GM18508 (cell line): ENCODE data around the gene C3orf33.
"Not testable (repeated sequence)": the region's sequence is repeated elsewhere in the genome, so short reads cannot be mapped to it uniquely, and the experiment has no call there.

ENCODE experiments used
- ATAC-seq: cut with Tn5 transposase; IDR thresholded peaks from one replicate; pipeline ENCODE4 v1.9.1; 2021; ENCODE audit warnings: moderate number of reproducible peaks; ENCODE audit not compliant: insufficient read depth, unreplicated experiment

C3orf33 gene, protein sequence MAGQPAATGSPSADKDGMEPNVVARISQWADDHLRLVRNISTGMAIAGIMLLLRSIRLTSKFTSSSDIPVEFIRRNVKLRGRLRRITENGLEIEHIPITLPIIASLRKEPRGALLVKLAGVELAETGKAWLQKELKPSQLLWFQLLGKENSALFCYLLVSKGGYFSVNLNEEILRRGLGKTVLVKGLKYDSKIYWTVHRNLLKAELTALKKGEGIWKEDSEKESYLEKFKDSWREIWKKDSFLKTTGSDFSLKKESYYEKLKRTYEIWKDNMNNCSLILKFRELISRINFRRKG

DNA sequence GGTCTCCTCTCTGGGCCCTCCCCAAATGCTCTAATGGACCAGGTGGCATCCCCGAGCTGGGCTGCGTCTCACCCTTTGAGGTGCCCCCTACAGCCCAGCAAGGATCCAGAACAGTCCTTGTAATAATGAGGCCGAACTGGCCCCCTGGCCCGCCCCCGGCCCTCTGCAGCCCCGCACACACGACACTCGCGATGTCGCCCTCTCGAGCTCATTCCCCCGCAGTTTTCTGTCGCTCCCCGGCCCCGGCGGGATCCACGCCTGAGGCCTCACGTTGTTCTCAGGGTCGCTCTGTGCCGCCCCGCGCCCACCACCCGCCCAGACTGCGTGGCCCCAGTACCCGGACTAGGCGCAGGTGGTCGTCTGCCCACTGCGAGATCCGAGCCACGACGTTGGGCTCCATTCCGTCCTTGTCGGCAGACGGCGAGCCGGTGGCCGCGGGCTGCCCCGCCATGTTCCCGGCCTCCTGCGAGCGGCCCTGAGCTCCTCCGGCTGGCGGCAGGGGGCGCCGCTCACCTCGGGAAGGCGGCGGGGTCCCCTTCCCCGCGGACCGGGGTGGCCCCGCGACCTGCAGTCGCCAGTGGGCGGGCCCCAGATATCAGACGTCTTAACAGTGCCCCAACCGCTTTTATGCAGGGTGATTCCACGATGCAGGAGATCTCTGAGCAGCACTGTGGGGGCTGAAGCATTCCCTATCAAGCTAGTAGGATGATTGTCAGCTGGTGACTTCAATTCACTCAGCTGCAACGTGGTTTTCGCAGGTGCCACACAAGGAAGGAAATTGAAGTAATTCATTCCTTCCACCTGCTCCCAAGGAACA lies at the start of gene C3orf33:
C3orf33 (minus strand) TSS at position 477 of the 817 bp plus-strand sequence; CDS start at position 451, 26 bp downstream.
- ATAC-seq: peak; percentile 63

DNA sequence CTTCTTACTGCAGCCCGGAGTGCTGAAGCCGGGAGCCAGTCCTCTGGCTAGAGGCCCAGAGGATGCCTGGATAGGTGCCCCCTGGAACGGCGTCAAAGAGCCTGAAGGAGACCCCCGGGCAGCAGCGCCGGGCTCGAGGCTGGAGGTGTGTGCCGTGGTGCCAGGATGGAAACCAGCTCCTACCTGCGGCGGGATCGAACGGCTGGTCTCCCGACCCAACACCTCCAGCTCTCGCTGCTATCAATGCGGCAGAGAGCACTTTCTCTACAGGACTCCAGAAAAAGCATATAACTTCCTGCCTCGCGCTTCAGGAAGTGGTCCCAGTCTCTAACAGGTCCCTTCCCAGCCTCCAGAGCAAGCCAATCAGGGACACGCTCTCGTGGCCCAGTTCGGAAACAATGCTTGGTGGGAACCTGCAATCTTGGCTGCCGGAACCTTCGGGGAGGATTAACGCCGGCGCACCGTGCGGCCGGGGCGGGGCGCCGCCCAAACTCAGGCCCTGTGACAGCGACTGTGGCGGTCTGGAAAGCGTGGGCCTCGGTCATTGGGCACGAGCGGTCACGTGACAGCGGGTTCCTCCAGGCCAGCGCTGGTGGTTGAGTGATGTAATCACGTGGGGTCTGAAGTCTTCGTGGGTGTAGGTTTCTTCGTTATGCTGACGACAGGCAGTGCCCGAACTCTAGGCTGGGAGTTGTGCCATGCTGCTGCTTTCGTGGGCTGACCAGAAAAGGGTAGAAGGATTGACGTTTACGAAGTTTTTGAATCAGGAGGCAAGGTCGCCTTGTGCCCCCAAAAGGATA lies 48.3 kb upstream of the C3orf33 start, which contains the start of gene SLC33A1:
SLC33A1 (minus strand) TSS at position 287 of the 800 bp plus-strand sequence. CDS start 430 bp downstream, outside the sequence.
- ATAC-seq: peak; percentile 90

DNA sequence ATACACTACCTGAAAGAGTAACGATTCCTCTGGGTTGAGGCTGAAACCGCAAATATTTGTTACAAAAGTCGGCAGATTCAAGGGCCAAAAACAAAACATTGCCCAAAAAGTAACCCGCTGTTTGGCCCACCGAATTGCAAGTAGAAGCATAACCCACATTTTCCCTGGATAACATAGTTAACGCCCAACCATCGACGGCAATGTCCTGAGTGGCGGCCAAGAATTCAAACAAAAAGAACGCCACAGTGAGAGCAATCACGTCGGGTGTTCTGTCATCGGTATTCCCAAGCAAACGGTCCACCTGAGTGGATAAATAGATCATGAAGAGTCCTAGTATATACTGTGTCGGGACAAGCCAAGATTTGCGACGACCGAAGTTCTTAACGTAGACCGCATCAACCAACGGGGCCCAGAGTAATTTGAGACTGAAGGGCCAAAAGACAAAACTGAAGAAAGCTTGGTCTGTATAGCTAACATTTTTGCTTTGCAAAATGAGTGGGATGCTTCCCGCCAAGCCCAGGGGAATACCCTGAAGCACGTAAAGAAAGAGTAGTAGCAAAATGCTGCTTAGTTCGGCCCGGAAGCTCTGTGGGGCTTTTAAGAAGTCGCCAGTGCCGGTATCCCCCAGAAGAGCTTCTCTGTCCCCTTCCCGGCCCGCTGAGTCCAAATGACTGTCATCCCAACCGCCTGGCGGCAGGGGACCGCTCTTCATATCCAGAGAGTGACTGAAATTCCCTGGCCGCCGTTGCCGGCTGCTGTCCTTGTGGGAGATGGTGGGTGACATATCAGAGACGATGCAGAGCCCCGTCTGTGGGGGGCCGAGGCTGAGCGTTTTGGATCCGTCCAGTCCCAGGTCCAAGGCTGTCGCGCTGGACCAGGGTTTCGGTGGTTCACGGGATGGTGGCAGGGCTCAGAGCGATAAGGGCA lies 47.4 kb upstream of the C3orf33 start:
- ATAC-seq: no peak

DNA sequence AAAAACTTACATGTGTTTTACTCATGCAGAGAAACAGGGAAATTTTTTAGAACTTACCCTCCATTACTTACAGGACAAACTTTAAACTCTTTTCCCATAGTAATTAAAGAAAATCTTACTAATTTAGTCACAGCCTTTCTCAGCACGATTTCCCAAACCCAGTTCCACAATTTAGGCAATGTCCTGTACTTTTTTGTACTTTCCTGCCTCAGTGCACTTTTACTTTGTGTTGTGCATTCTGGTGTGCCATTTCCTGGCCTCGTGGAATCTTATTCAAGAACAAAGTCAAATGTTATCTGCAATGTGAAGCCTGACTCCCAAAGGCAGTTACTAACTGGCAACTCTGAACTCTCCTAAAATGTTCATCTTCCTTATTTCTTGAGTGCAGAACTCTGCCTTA lies 46.3 kb upstream of the C3orf33 start:
- ATAC-seq: no peak

DNA sequence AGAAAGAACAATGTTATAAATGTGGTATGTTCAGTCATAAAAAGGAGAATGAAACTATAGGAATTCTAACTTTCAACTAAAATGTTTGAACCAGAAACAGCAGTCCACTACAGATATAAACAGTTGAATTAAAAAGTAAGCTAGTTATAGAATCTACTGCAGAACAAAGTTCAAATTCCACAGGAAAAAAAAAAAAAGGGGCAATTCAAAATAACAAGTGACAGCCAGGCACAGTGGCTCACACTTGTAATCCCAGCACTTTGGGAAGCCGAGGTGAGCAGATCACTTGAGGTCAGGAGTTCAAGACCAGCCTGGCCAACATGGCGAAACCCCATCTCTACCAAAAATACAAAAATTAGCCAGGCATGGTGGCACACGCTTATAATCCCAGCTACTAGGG lies 43.3 kb upstream of the C3orf33 start:
- ATAC-seq: not testable (repeated sequence)

DNA sequence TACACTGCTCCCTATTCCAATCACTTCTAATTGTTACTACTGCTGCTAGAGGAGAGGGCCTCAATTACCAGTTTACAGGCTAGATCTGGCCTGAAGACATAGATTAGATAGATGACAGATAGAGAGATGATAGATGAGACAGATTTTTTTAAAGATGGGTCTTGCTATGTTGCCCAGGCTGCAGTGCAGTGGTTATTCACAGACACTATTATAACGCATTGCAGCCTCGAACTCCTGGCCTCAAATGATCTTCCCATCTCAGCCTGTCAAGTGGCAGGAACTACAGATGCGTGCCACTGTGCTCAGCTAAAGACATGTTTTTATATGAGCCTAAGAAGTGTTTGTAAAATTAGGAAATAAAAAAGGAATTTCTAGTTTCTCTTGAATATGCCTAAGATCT lies 41.9 kb upstream of the C3orf33 start:
- no peak for ATAC-seq

DNA sequence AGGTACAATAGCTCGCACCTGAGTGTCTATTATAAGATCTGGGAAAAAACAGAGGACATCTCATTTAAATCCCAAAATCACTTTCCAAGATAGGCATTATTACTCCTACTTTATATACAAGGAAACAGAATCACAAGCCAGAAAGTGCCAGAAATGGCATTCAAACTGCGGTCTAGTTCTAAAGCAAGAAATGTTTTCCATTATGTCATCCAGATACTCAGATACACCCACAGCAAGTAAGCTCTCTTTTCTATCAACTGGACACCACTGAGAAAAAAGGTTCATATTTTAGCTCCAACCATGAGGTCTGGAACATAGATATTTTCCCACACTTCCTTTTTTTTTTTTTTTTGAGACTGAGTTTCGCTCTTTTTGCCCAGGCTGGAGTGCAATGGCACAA lies 40.0 kb upstream of the C3orf33 start:
- no peak for ATAC-seq

DNA sequence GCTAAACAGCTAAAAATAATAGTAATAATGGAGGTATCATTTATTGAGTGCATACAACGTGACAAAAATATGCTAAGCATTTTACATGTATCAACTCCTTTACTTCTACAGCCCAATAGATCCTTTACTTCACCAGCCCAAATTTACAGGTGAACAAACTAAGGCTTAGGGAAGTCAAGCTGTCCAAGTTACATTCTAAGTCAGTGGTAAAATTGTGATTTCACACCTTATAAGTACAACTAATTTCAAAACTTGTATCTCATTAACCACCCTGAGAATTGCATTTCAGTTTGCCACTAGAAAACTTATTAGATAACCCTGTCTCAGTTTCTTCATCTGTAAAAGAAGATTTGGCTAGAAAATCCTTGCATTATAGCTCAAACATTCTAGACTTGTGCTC lies 37.5 kb upstream of the C3orf33 start:
- no peak for ATAC-seq

DNA sequence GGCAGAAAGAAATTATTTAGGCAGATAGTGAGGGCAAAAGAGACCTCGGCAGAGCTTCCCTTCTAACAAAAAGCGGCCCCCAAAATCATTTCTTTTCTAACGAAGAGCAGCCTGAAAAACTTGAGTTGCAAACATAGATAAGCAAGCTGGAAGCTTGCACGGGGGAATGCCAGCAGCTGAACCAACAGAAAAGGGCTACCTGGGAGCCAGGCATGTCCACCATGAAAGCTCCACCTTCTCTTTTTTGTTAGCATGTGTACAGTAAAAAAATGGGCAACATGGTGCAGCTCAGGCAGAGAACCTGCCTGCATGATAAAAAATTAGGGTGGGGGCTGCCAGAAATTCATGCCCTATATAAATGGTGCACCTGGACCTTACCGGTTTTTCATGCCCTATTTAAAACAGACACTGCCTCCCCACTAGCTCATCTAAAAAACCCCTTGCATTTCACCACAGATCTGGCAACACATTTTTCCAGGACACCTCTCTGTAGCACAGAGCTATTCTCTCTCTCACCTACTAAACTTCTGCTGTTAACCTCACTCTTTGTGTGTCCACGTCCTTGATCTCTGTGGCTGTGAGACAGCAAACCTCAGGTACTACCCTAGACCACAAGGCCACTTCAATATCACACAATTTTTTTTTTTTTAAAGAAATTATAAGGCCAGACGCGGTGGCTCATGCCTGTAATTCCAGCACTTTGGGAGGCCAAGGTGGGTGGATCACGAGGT lies 29.4 kb upstream of the C3orf33 start:
- no peak for ATAC-seq

DNA sequence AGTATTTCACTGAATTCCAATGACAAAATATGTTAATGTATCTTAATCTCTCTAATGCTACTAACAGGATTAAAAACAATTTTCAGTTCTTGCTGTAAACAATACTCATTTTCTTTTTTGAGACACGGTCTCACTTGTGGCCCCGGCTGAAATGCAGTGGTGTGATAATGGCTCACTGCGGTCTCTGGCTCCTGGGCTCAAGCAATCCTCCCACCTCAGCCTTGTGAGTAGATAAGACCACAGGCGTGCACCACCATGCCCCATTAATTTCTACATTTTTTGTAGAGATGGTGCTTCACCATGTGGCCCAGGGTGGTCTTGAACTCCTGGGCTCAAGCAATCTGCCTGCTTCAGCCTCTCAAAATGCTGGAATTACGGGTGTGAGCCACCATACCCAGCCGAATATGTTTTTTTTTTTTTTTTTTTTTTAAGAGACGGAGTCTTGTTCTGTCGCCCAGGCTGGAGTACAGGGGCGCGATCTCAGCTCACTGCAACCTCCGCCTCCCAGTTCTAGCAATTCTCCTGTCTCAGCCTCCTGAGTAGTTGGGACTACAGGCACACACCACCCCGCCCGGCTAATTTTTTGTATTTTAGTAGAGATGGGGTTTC lies 22.5 kb upstream of the C3orf33 start:
- ATAC-seq: not testable (repeated sequence)

DNA sequence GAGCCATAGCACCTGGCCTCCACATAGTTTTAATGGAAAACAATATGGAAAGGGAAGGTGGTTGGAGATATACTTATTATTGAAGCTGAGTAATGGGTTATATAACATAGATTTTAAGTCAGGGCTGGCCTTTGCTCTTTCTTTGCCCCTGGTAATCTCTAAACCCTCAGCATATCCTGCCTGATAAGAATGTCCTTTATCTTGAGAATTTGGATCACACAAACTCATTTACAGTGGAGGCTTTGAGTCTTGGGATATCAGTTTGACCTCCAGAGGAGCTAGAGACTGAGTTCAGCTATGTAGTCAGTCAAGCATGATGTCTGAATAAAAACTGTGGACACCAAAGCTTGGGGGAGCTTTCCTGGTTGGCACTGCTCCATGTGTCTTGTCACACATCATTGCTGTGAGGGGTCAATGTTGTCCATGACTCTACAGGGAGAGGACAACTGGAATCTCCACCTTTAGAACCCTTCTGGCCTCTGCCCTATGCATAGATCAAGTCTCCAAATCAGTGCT lies 9.0 kb upstream of the C3orf33 start:
- no peak for ATAC-seq

DNA sequence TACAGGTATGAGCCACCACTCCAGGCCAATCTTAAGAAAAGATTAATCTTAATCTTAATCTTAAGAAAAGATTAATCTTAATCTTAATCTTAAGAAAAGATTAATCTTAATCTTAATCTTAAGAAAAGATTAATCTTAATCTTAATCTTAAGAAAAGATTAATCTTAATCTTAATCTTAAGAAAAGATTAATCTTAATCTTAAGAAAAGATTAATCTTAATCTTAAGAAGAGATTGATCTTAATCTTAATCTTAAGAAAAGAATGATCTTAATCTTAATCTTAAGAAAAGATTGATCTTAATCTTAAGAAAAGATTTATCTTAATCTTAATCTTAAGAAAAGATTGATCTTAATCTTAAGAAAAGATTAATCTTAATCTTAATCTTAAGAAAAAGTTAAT lies 7.1 kb upstream of the C3orf33 start:
- not testable (repeated sequence) for ATAC-seq

DNA sequence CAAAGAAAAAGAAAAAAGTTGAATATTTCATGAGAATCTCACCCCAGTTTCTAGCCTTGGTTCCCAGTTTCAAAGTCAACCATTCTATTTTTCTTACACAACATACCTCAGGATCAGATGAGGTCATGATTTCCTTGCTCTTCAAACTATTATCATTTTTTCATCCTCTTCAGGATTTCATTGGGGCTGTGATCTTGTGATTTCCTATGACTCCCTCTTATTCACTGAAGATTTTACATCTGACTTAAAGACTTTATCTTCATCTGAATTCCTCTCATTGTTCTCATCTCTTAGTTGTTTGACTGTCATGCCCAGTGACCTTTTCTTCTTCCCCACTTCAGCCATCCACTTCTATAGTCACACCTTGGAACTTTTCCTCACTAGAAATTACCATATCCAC lies 3.1 kb upstream of the C3orf33 start:
- no peak for ATAC-seq

DNA sequence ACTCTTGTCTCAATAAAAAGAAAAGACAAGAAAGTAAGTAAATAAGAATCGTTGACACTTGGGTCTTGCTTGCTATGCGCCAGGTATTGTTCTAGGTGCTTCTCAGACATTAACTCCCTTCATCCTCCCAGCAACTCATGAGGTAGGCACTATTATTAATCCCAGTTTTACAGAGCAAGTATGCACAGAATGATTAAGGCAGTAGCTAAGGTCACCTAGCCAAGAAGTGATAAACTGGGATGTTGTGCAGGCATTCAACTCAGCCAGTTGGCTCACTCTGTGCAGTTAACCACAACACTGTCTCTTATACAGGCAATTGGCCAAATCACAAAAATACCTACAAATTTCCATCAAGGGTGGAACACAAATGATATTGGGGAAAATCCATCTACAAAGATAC lies 1.7 kb upstream of the C3orf33 start:
- no peak for ATAC-seq

DNA sequence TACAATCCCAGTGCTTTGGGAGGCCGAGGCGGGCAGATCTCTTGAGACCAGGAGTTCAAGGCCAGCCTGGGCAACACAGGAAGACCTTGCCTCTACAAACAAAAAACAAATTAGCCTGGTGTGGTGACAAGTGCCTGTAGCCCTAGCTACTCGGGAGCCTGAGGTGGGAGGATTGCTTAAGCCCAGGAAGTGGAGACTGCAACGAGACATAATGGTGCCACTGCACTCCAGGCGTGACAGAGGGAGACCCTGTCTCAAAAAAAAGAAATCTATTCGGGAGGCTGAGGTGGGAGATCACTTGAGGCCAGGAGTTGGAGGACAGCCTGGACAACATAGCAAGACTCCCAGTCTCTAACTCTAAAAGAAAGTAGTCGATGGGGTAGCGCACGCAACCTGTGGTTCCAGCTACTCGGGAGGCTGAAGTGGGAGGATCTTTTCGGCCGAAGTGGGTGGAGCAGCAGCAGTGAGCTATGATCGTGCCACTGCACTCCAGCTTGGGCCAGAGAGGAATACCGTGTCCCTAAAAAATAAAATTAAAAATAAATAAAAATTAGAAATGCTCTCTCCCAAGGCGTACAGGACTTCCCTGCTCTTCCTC lies 775 bp downstream of the C3orf33 start:
- peak; percentile 43 for ATAC-seq

DNA sequence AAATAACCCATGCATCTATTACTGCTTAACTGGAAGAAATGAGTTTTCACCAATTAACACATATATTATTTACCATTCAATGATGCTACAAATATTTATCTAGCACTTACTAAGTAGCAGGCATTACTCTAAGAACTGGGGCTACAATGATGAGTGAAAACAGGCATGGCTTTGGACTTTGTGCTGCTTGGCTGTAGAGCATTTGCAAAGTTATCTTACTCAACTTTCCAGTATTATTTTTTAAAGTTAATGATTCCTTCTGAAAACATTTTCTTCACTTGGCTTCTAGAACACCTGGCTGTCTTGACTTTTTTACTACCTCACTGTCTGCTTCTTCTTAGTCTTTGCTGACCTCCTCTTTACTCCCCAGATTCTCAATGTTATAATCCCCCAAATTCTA lies 1.8 kb downstream of the C3orf33 start:
- no peak for ATAC-seq

DNA sequence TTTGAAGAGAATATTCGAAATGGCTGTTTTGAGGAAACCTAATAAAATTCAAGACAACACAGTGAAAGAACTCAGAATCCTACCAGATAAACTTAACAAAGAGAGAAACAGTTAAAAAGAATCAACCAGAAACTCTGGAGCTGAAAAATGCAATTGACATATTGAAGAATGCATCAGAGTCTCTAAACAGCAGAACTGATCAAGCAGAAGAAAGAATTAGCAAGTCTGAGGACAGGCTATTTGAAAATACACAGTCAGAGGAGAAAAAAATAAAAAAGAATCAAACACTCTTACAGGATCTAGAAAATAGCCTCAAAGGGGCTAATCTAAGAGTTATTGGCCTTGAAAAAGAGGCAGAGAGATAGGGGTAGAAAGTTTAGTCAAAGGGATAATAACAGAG lies 13.5 kb downstream of the C3orf33 start:
- no peak for ATAC-seq

DNA sequence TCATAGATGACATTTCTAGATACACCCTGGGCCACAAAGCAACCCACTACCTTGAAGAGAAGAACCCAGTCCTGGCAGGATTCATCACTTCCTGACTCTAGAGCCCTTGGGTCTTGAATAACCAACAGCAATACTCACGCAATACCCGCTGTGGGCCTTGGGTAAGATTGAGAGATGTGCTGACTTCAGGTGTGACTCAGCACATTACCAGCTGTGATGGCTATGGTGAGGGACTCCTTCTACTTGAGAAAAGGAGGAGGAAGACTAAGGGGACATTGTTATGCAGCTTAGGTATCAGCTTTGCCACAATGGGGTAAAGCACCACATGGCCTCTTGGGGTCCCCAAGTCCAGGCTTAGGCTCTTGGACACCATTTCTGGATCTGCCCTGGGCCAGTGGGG lies 14.9 kb downstream of the C3orf33 start:
- no peak for ATAC-seq
